DOHH2 (cell line): Measurements from ENCODE around the gene ADM5.

Experiments
- H3F3A ChIP-seq: fragments of 200-600 bp; sonication (generic), shearing (Covaris generic); 2 replicates; pipeline ENCODE4 v1.6.0; 2016; ENCODE audit warnings: antibody characterized with exemption, mild to moderate bottlenecking; ENCODE audit not compliant: control insufficient read depth, insufficient read depth
- H3K27ac ChIP-seq: fragments of 200-600 bp; sonication (generic); 2 replicates; pipeline ENCODE4 v1.5.1; 2014; ENCODE audit warnings: low read depth, mild to moderate bottlenecking, low read length, moderate library complexity
- H3K27me3 ChIP-seq: fragments of 200-600 bp; sonication (generic); 2 replicates; pipeline ENCODE4 v1.6.1; 2014; ENCODE audit warnings: mild to moderate bottlenecking, low read length, mixed read lengths; ENCODE audit not compliant: control insufficient read depth
- H3K36me3 ChIP-seq: fragments of 200-600 bp; sonication (generic); 2 replicates; pipeline ENCODE4 v1.6.1; 2014; ENCODE audit warnings: mild to moderate bottlenecking, low read length, moderate library complexity, mixed read lengths; ENCODE audit not compliant: control insufficient read depth
- H3K4me1 ChIP-seq: fragments of 200-600 bp; sonication (generic); 2 replicates; pipeline ENCODE4 v1.6.1; 2014; ENCODE audit warnings: mild to moderate bottlenecking, low read length, mixed read lengths; ENCODE audit not compliant: control insufficient read depth
- H3K4me2 ChIP-seq: fragments of 200-600 bp; sonication (generic); 2 replicates; pipeline ENCODE4 v1.6.0; 2014; ENCODE audit warnings: mild to moderate bottlenecking, low read length, moderate library complexity
- H3K4me3 ChIP-seq: fragments of 200-600 bp; sonication (generic); 2 replicates; pipeline ENCODE4 v1.5.1; 2014; ENCODE audit warnings: mild to moderate bottlenecking, low read length, mixed read lengths
- H3K79me2 ChIP-seq: fragments of 200-600 bp; sonication (generic); 2 replicates; pipeline ENCODE4 v1.6.1; 2014; ENCODE audit warnings: mild to moderate bottlenecking, low read length, mixed read lengths; ENCODE audit not compliant: control insufficient read depth
- H3K9me2 ChIP-seq: fragments of 200-600 bp; sonication (generic); replicated peaks from 2 replicates; pipeline ENCODE4 v1.6.1; 2014; ENCODE audit warnings: mild to moderate bottlenecking, low read length, mixed read lengths; ENCODE audit not compliant: control insufficient read depth
- H3K9me3 ChIP-seq: fragments of 200-600 bp; sonication (generic); 2 replicates; pipeline ENCODE4 v1.6.1; 2014; ENCODE audit warnings: antibody characterized with exemption, low read length, mixed read lengths; ENCODE audit not compliant: control insufficient read depth, insufficient read depth
- H4K20me1 ChIP-seq: fragments of 200-600 bp; sonication (generic); 2 replicates; pipeline ENCODE4 v1.6.0; 2014; ENCODE audit warnings: low read depth, mild to moderate bottlenecking, antibody characterized with exemption, low read length, moderate library complexity; ENCODE audit not compliant: control insufficient read depth, insufficient read depth
- EZH2phosphoT487 ChIP-seq: fragments of 200-600 bp; sonication (generic); IDR thresholded peaks from 2 replicates; pipeline ENCODE4 v1.6.1; 2017; ENCODE audit warnings: borderline replicate concordance, mild to moderate bottlenecking, antibody characterized with exemption, low read length, moderate library complexity, mixed read lengths
- TF ChIP-seq, protein P1 (sequence below): fragments of 200-600 bp; sonication (generic); IDR thresholded peaks from one replicate; pipeline ENCODE4 v1.5.1; 2014; ENCODE audit warnings: antibody characterized with exemption, mild to moderate bottlenecking, low read depth, low read length; ENCODE audit not compliant: poor library complexity, severe bottlenecking

The ADM5 gene

DNA sequence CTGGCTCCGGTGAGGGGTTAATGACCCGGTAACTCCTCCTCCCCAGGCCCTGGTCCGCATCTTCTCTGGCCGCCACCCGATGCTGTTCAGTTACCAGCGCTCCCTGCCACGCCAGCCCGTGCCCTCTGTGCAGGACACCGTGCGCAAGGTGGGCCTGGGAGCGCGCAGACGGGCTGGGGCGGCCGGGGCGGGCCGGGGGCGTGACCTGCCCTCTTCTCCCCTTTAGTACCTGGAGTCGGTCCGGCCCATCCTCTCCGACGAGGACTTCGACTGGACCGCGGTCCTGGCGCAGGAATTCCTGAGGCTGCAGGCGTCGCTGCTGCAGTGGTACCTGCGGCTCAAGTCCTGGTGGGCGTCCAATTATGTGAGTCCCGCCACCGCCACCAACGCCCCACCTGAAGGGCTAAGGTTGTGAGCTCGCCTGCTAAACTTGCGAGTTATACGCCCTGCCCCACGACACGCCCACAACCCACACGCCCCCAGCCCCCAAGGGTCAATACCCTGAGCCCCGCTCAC, 11.9 kb downstream of the ADM5 start:
- Histone ChIP-seq H3K4me1 (no peaks in the 10 kb centered on the region), H3K4me2 (no peak overlapping the region), H3K36me3 (no peaks in the 10 kb centered on the region), H3K4me3 (no peak overlapping the region), H3K27ac (no peak overlapping the region), H4K20me1 (no peaks in the 10 kb centered on the region), H3K27me3 (no peaks in the 10 kb centered on the region), H3K9me2 (no peaks in the 10 kb centered on the region), H3K9me3 (no peaks in the 10 kb centered on the region), H3F3A (no peaks in the 10 kb centered on the region), H3K79me2 (no peaks in the 10 kb centered on the region)
- TF ChIP-seq, protein P1, sequence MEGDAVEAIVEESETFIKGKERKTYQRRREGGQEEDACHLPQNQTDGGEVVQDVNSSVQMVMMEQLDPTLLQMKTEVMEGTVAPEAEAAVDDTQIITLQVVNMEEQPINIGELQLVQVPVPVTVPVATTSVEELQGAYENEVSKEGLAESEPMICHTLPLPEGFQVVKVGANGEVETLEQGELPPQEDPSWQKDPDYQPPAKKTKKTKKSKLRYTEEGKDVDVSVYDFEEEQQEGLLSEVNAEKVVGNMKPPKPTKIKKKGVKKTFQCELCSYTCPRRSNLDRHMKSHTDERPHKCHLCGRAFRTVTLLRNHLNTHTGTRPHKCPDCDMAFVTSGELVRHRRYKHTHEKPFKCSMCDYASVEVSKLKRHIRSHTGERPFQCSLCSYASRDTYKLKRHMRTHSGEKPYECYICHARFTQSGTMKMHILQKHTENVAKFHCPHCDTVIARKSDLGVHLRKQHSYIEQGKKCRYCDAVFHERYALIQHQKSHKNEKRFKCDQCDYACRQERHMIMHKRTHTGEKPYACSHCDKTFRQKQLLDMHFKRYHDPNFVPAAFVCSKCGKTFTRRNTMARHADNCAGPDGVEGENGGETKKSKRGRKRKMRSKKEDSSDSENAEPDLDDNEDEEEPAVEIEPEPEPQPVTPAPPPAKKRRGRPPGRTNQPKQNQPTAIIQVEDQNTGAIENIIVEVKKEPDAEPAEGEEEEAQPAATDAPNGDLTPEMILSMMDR = no peak
- TF ChIP-seq EZH2phosphoT487 = no peak

DNA sequence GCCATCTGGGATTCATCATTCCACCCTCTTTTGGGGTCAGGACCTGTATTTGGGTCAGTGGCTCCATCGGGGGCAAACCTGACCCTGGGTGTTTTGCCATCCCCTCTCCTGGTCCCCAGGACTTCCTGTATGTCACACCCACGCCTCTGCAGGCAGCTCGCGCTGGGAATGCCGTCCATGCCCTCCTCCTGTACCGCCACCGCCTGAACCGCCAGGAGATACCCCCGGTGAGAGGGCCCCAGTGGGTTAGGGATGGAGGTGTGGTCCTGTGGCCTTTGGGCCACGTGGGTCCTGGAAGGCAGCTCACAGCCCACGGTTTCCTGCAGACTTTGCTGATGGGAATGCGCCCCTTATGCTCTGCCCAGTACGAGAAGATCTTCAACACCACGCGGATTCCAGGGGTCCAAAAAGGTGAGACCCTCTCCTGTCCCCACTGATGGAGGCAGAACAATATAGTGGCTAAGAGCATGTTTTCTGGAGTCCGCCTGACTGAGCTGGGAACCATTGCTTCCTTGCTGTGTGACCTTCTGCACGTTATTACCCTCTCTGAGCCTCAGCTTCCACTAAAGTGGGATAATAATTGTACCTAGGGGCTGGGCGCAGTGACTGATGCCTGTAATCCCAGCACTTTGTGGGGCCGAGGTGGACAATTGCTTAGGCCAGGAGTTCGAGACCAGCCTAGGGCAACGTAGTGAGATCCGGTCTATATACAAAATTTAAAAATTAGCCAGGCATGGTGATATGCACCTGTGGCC, 15.7 kb downstream of the ADM5 start:
- H3K9me3 ChIP-seq = no peaks in the 10 kb centered on the region
- no peaks in the 10 kb centered on the region for H3K79me2 ChIP-seq
- no peak for TF ChIP-seq EZH2phosphoT487
- TF ChIP-seq, protein P1 = no peak
- H4K20me1 ChIP-seq = no peaks in the 10 kb centered on the region
- no peaks in the 10 kb centered on the region for H3K9me2 ChIP-seq
- no peaks in the 10 kb centered on the region for H3F3A ChIP-seq
- H3K27ac ChIP-seq = no peak overlapping the region
- no peaks in the 10 kb centered on the region for H3K36me3 ChIP-seq
- no peak overlapping the region for H3K4me3 ChIP-seq
- H3K4me2 ChIP-seq = no peak overlapping the region
- no peaks in the 10 kb centered on the region for H3K4me1 ChIP-seq
- no peaks in the 10 kb centered on the region for H3K27me3 ChIP-seq

DNA sequence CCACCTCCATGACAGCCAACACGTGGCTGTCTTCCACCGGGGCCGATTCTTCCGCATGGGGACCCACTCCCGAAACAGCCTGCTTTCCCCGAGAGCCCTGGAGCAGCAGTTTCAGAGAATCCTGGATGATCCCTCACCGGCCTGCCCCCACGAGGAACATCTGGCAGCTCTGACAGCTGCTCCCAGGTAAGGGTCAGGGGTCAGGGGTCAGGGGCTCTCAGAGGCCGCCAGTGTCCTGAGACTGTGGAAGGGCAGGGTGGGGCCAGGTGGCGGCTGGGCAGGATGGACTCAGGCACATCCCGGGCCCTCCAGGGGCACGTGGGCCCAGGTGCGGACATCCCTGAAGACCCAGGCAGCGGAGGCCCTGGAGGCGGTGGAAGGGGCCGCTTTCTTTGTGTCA, 16.5 kb downstream of the ADM5 start:
- no peak overlapping the region for H3K4me3 ChIP-seq
- TF ChIP-seq EZH2phosphoT487 = no peak
- TF ChIP-seq, protein P1 = no peak
- H3K36me3 ChIP-seq = no peaks in the 10 kb centered on the region
- H3K27me3 ChIP-seq = no peaks in the 10 kb centered on the region
- no peaks in the 10 kb centered on the region for H3K9me3 ChIP-seq
- no peaks in the 10 kb centered on the region for H3K9me2 ChIP-seq
- H4K20me1 ChIP-seq = no peaks in the 10 kb centered on the region
- H3K4me2 ChIP-seq = no peak overlapping the region
- no peaks in the 10 kb centered on the region for H3K4me1 ChIP-seq
- H3K27ac ChIP-seq = no peak overlapping the region
- H3K79me2 ChIP-seq = no peaks in the 10 kb centered on the region
- no peaks in the 10 kb centered on the region for H3F3A ChIP-seq
